ENCODE results near the gene LRRC43.

- TF ChIP-seq ZNF274 (IDR thresholded peaks at IDR 0.05; ENCODE audit: low read depth, low read length) (no peak), YY1 (IDR thresholded peaks at IDR 0.05; ENCODE audit: insufficient read depth, insufficient read length) (no peak), SUZ12 (IDR thresholded peaks at IDR 0.05; ENCODE audit: extremely low read depth, insufficient read depth, insufficient read length) (no peak)
These were observed 24.1 kb downstream of the LRRC43 start for GRCh38 chr12:122206976-122207375.
